HS-27A (cell line): ENCODE results near the gene RAB3C.

Experiments used
- DNase-seq: peaks from one replicate; pipeline ENCODE4 v3.0.0-alpha.2; 2012; ENCODE audit warnings: low read depth, missing footprints

Gene RAB3C

GRCh38 chr5:58885260-58885659 lies 302.4 kb downstream of the RAB3C start:
- no peak for DNase-seq

DNA sequence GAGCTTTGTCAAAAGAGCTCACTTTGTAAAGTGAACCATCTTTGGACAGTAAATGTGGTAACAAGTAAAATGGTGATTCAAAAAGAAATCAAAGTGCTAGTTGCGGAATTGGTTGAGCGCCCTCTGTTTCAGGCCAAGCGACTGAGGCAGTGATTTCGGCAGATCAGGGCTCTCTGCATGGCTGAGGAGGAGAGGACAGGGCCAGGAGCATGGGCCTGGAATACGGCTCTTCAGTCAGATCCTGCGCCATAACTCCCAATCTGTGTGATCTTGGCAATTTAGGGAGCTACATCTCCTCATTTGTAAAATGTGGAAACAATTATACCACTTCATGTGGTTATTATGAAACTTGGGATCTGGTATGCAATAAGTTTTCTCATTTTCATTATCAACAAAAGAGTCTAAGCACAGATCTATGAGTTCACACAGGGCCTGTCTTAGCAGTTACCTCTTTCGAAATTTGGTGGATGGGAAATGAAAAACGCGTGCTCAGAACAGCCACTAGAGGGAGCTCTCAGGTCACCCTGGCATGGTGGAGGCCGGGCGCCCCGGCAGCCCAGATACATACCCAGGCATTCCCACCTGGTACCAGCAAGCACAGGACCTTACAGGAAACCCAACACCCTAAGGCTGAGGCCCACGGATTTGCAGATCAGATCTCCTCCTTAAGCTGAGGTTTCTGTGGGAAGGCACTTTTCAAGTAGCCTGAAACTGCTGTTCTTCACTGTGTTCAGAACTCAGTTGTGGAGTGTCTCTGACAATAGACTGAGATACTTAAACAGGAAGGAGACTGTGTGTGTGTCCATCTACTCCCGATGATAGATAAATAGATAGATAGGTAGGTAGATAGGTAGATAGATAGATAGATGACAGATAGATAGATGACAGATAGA lies 303.7 kb downstream of the RAB3C start:
- DNase-seq: peak; percentile 17

DNA sequence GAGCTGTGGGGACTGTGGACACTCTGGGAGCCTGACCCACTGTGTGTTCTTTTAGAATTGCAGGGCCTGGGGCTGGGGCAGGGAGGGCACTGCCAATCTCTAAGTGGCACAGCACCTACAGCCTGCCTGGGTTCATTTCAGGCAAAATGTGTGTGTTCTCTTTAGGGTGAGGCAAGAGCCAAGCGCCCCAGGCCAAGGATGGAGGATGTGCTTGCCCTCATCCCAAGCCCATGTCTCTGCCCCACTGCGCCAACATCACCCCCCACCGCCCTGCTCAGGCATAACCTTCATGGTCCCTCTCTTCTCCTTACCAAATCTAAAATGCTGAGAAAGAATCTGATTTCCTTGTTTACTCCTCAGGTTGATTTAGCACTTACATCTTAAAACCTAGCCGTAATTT lies 304.4 kb downstream of the RAB3C start:
- no peak for DNase-seq

- DNase-seq: no peak
Measured at GRCh38 chr5:58887721-58888409, 305.0 kb downstream of the RAB3C start.

GRCh38 chr5:58890265-58890664 lies 307.4 kb downstream of the RAB3C start:
- no peak for DNase-seq

GRCh38 chr5:58890701-58891085 lies 307.8 kb downstream of the RAB3C start:
- no peak for DNase-seq

- peak; percentile 56 for DNase-seq
Measured at GRCh38 chr5:58891086-58891970, 308.5 kb downstream of the RAB3C start.

- no peak for DNase-seq
Measured at GRCh38 chr5:58891971-58892343, 309.1 kb downstream of the RAB3C start.

DNA sequence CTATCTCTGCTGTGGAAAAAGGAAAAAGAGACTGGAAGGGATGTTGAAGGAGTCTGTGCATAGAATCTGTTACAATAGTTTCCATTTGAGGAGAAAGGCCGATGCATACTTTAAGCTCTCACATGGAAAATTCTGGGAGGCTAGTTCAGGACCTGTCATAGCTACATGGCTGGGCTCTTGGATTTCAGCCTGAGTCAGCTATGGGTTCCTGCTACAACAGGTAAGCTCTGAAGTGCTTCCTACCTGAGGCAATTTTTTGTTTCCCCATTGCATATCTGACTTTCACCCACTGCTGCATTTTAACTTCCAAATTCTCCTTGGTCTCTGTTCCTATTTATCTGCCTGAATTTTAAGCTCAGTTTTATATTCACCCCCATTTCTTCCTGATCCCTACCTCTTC lies 310.7 kb downstream of the RAB3C start:
- DNase-seq: no peak

DNA sequence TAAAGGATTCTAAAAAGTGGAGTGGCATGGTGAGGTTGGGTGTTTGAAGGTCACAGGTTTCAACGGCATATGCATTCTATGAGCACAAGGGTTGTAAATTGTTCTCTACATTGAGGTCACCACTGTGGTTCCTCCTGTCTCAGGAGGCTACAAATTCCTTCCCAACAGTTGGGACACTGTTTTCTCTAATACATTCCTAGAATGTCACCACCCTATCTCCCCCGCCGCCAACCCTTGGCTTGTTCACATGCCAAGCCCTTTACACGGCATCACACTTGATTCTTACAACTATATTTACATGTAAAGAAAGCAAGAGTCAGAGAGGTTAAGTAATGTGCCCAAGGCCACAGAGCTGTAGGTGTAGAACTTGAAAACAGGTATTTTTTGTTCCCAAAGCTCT lies 315.1 kb downstream of the RAB3C start:
- no peak for DNase-seq

DNA sequence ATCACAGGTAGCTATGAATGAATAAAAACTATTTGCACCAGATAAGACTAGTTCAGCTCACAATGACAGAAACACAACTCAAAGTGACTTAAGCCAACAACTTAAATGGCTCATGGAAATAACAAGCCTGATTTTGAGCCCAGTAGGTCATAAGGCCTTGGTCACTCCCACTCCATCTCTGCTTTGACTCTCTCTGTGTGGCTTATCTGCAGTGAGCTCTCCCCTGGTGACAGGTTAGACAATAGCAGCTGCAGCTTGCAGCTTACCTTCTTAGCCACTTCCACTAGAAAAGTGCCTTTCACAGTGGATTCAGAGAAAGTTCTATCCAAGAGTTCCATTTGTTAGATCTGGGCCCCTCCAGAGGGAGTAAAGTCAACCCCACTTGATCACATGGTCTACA lies 315.7 kb downstream of the RAB3C start:
- DNase-seq: no peak

GRCh38 chr5:58901271-58901670 lies 318.4 kb downstream of the RAB3C start:
- no peak for DNase-seq

- no peak for DNase-seq
Measured at GRCh38 chr5:58902305-58902704, 319.4 kb downstream of the RAB3C start.

GRCh38 chr5:58902765-58903164 lies 319.9 kb downstream of the RAB3C start:
- DNase-seq: no peak

- no peak for DNase-seq
Measured at GRCh38 chr5:58904737-58905136, 321.9 kb downstream of the RAB3C start.

DNA sequence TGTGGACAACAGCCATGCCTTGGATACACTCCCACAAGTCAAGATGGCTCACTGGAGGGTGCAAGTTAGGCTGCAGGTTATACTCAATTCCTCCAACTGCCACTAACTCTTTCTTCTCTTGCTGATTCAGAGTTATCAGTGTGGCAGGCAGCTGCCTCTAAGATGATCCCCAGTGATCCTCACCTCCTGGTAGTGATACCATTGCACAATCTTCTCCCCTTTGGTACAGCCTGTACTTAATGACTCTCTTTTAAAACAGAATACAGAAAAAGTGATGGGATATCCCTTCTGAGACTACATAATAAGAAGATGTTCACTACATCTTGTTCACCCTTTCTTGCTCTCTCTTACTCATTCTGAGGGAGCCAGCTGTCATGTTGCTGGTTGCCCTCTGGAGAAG lies 323.1 kb downstream of the RAB3C start:
- no peak for DNase-seq
